Measurements from ENCODE around the gene PCDHGB3.
A peak's percentile ranks its signal among the peaks of the same experiment; 100 is the strongest.
"Not testable (repeated sequence)": the region's sequence is repeated elsewhere in the genome, so short reads cannot be mapped to it uniquely, and the experiment has no call there.

The PCDHGB3 gene

DNA sequence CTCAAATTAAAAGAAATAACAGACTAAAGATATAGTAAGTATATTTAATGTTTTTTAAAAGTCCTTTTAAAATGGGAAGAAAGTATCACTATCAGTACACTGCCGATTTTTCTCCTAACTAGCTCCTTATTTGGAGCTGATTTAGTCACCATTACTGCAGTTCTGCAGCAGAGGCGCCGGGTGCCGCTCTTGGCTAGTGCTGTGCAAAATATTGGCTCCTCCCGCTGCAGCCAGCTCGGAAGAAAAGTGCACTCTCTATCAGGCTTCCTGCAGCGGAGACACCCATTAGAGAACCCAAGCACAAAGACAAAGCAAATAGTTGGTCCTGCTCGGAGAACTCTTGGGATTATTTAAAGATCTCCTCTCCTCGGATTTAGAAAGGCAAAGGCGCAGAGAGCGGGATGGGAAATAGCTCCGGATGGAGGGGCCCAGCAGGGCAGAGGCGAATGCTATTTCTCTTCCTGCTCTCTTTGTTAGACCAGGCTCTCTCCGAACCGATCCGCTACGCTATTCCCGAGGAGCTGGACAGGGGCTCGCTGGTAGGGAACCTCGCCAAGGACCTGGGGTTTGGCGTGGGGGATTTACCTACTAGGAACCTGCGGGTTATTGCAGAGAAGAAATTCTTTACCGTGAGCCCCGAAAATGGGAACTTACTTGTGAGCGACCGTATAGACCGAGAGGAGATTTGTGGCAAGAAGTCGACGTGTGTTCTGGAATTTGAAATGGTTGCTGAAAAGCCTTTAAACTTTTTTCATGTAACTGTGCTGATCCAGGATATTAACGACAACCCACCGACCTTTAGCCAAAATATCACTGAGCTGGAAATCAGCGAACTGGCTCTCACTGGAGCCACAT is at the start of gene PCDHGB3:
PCDHGB3 (plus strand) TSS at position 249 of the 855 bp plus-strand sequence; CDS start at position 402, 153 bp downstream.
- no peak for DNase-seq (ENCODE audit: low read depth in 2 of 2)

- DNase-seq (ENCODE audit: low read depth in 2 of 2) = no peak
These were observed 47.8 kb upstream of the PCDHGB3 start for GRCh38 chr5:141322261-141322660.

DNA sequence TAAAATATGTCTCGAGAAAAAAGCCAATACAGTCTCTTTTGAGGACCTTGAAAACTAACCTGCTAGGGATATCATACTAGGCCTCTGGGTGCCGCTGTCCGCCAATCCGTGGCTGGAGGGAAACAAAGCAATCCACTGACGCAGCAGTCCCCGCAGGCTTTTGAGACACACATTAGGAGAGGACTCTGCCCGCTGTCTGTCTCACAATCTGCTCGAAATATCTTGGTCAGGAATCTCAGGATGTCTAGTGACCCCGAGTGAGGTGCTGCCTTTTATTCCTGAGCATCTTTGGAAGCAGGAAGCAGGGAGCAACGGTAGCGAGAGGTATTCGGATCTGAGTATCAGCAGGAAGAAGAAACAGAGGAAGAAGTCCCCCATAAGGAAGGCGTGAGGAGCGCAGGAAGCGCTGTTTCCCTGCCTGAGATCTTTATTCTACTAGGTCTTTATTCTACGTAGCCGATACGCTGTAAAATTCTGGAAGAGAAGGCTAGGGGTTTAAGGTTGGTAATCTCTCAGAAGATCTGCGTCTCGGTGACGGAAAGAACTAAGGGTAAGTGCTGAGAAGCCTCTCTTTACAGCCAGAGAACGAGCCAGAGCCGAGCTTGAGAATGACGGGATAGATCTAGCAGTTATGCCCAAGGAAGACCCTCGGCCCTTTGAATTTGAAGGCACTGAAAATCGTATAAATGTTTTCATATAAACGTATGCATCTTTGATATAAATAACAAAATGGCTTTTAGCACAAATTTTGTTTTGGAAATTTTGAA is 43.8 kb upstream of the PCDHGB3 start:
- peak; percentile 45 to 51 for DNase-seq (ENCODE audit: low read depth in 2 of 2)

DNA sequence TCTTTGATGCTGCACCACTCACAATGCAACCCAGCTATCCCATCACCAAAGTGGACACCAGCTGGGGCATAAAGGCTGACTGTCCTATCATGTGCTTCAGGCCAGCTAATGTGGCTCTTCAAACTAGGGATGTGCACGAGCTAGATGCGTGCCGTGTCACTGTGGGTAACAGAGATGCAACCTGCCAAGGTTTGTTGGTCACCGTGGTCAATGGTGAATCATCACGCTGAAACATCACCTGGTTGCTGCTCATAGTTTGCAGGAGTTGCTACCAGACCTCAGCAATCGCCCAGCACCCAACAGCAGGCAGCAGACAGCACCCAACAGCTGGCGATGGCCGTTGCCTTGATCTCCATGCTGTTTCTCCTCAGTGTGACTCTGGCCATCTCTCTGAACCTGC is 41.8 kb upstream of the PCDHGB3 start:
- no peak for DNase-seq (ENCODE audit: low read depth in 2 of 2)

DNA sequence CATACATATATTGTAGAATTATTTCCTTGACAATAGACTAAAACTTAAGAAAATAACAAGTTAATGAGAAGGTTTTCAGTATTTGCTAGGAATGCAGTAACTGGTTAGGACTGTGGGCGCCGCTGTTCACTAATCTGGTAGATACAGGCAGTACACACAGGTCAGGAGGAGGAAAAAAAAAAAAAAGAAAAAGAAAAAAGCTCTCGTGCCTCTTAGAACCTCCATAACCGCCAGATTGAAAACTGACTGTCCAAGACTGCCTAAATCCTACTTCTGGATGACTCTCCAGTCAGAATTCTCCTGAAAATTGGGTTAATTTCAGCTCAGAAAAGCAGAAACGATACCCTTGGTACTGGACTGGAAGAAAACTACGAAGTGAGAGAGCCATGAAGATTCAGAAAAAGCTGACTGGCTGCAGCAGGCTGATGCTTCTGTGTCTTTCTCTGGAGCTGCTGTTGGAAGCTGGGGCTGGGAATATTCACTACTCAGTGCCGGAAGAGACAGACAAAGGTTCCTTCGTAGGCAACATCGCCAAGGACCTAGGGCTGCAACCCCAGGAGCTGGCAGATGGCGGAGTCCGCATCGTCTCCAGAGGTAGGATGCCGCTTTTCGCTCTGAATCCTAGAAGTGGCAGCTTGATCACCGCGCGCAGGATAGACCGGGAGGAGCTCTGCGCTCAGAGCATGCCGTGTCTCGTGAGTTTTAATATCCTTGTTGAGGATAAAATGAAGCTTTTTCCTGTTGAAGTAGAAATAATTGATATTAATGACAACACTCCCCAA is 39.6 kb upstream of the PCDHGB3 start, which contains the start of gene PCDHGA1:
PCDHGA1 (plus strand) TSS at position 216 of the 782 bp plus-strand sequence.
- DNase-seq (ENCODE audit: low read depth in 2 of 2) = no peak

- DNase-seq (ENCODE audit: low read depth in 2 of 2) = not testable (repeated sequence)
These were observed 37.5 kb upstream of the PCDHGB3 start for GRCh38 chr5:141332571-141332970.

DNA sequence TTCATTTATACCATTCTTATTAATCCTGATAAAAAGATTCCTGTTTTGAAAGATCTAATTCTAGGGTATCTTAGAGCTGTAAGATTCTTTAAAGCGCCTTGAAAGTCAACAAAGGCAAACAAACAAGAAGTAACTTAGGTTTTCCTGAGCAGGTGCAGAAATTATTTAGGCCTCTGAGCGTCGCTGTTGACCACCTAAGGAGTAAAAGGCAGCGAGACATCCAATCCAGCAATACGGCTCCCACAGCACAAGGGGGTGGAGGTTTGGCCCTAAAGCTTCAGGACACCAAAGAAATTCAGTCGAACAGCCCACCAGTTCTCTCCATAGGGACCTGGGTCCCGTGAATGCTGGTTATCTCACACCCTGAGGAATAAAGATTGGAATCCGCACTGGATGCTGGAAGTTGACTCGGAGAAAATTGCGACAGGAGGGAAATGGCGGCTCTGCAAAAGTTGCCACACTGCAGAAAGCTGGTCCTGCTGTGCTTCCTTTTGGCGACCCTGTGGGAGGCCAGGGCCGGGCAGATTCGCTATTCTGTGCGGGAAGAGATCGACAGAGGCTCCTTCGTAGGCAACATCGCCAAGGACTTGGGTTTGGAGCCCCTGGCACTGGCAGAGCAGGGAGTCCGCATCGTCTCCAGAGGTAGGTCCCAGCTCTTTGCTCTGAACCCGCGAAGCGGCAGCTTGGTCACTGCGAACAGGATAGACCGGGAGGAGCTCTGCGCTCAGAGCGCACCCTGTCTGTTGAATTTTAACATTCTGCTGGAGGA is 31.3 kb upstream of the PCDHGB3 start, which contains the start of gene PCDHGA2:
PCDHGA2 (plus strand) TSS at position 223 of the 769 bp plus-strand sequence.
- no peak for DNase-seq (ENCODE audit: low read depth in 2 of 2)

DNA sequence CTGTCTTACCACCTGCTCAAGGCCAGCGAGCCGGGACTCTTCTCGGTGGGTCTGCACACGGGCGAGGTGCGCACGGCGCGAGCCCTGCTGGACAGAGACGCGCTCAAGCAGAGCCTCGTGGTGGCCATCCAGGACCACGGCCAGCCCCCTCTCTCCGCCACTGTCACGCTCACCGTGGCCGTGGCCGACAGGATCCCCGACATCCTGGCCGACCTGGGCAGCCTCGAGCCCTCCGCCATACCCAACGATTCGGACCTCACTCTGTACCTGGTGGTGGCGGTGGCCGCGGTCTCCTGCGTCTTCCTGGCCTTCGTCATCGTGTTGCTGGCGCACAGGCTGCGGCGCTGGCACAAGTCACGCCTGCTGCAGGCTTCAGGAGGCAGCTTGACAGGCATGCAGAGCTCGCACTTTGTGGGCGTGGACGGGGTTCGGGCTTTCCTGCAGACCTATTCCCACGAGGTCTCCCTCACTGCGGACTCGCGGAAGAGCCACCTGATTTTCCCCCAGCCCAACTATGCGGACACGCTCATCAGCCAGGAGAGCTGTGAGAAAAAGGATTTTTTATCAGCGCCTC is 29.2 kb upstream of the PCDHGB3 start:
- DNase-seq (ENCODE audit: low read depth in 2 of 2) = not testable (repeated sequence)

DNA sequence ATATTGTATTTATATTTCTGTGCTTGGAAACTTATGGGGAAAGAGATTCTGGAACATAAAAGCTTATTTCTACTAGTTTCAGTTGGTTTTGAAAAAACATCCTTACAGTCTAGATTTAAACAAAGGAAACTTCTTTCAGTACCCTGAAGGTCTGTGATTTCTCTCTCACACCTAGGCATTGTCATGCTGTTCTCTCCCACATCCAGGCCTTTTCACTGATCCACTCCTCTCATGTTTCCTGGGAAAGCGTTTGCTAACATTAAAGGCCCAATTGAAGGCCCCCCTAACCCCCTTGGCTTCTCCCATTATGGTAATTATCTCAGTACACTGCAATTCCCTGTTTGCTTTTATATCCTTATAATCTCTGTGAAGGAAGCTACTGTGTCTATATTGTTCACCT is 27.3 kb upstream of the PCDHGB3 start:
- DNase-seq (ENCODE audit: low read depth in 2 of 2) = no peak

DNA sequence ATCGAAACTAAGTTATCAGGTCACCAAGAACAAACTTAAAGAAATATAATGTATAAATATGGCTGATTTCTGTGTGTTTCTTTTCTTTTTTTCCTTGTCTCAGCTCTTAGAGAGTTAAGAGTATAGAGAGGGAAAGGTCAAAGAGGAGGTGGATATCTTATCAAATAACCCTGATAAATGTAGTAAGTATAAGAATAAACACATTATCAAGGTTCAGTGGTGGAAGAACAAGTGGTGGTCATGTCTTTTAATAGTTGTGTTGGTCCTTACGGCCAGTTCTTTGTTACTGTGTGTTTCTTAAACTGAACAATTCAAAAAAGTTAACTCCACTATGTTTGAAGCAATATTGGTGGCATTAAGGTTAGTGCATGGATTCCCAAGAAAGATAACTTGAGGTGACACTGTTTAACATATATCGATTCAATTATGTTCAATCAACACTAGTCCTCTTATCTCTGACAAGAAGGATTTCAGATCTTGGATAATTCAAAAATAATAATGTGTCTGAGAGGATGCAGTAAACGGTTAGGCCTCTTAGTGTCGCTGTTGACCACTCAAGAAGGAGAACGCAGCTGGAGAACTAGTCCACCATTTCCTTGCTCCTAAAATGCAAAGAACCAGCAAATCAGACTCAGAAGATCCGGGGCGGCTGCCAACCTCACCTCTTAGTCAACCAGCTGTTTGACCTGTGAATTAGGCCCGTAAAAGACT is 26.6 kb upstream of the PCDHGB3 start, which contains the start of gene PCDHGA3:
PCDHGA3 (plus strand) TSS at position 588 of the 711 bp plus-strand sequence. CDS start 205 bp downstream, outside the sequence.
- DNase-seq (ENCODE audit: low read depth in 2 of 2) = no peak

DNA sequence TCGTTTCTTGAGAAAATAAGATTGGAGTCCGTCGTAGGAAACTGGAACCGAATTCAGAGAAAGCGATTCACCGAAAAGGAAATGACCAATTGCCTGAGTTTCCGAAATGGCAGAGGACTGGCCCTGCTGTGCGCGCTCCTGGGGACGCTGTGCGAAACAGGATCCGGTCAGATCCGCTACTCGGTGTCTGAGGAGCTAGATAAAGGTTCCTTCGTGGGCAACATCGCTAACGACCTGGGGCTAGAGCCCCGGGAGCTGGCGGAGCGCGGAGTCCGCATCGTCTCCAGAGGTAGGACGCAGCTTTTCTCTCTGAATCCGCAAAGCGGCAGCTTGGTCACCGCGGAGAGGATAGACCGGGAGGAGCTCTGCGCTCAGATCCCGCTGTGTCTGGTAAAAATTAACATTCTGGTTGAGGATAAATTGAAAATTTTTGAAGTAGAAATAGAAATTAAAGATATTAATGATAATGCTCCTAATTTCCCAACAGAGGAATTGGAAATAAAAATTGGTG is 26.0 kb upstream of the PCDHGB3 start:
- no peak for DNase-seq (ENCODE audit: low read depth in 2 of 2)

DNA sequence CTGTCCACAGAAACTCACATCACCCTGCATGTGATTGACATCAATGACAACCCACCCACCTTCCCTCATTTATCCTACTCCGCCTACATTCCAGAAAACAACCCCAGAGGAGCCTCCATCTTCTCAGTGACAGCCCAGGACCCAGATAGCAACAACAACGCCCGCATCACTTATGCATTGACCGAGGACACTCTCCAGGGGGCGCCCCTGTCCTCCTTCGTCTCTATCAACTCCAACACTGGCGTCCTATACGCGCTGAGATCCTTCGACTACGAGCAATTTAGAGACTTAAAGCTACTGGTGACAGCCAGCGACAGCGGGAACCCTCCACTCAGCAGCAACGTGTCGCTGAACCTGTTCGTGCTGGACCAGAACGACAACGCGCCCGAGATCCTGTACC is 24.7 kb upstream of the PCDHGB3 start:
- no peak for DNase-seq (ENCODE audit: low read depth in 2 of 2)

- DNase-seq (ENCODE audit: low read depth in 2 of 2) = not testable (repeated sequence)
These were observed 24.0 kb upstream of the PCDHGB3 start for GRCh38 chr5:141346017-141346416.

DNA sequence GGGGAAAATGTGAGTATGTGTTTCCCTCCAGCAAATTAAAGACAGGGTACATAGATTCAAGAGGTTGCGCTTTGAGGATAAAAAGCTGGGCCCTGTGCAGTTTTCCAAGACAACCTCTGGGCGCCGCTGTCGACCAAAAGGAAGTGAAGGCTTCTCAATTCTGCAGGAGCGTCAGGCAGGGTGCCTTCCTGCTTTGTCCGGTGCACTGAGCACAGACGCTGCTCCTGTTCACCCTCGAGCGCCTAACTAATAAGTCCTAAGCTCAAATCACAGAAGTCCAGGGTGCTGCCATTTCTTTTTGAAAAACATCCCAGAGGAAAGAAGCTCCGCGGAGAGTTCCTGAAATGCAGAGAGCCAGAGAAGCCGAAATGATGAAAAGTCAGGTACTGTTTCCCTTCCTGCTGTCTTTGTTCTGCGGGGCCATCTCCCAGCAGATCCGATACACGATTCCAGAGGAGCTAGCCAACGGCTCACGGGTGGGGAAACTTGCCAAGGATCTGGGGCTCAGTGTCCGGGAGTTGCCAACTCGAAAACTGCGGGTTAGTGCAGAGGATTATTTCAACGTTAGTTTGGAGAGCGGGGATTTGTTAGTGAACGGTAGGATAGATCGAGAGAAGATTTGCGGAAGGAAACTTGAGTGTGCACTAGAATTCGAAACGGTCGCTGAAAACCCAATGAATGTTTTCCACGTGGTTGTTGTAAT is 20.0 kb upstream of the PCDHGB3 start, which contains the start of gene PCDHGB1:
PCDHGB1 (plus strand) TSS at position 183 of the 703 bp plus-strand sequence; CDS start at position 345, 162 bp downstream.
- DNase-seq (ENCODE audit: low read depth in 2 of 2) = no peak

- no peak for DNase-seq (ENCODE audit: low read depth in 2 of 2)
These were observed 18.5 kb upstream of the PCDHGB3 start for GRCh38 chr5:141351591-141351990.

- DNase-seq (ENCODE audit: low read depth in 2 of 2) = no peak
These were observed 15.1 kb upstream of the PCDHGB3 start, which contains the start of gene PCDHGA4 for GRCh38 chr5:141354900-141355469. Gene PCDHGA4 (plus strand): TSS chr5:141355021. CDS start chr5:141355108, 87 bp downstream.

- no peak for DNase-seq (ENCODE audit: low read depth in 2 of 2)
These were observed 14.4 kb upstream of the PCDHGB3 start for GRCh38 chr5:141355641-141356040.

GRCh38 chr5:141356133-141356532 is 13.9 kb upstream of the PCDHGB3 start:
- no peak for DNase-seq (ENCODE audit: low read depth in 2 of 2)

All from stimulated activated CD4-positive, alpha-beta T cell treated with anti-CD3 and anti-CD28 coated beads, Interleukin-4, amount 100 ng/mL, for 48 hours (primary cell).